ENCODE data around the gene CYP27C1. TPM values are rescaled to one million over a fixed set of nuclear protein-coding genes. Genes with fewer than 3 reads are reported as not detected.

The CYP27C1 gene
- total and polyA plus RNA-seq, 10 of the 15 experiments (the other 5 are each of a cell fraction or from before 2014, with no cell fraction given), result not detected

GRCh38 chr2:127231130-127231865 is 11.2 kb upstream of the CYP27C1 start (continued):
- no peak for TF ChIP-seq IRF5 (IDR thresholded peaks at IDR 0.05; ENCODE audit: borderline replicate concordance)
- no peak for TF ChIP-seq FOS (IDR thresholded peaks at IDR 0.05; ENCODE audit: borderline replicate concordance, extremely low read depth, insufficient read length)
- TF ChIP-seq EZH2 (IDR thresholded peaks at IDR 0.05; ENCODE audit: borderline replicate concordance, control insufficient read depth, low read depth, low read length), result no peak
- TF ChIP-seq CEBPB (IDR thresholded peaks at IDR 0.05; ENCODE audit: borderline replicate concordance in 1 of 2, low read depth in 2 of 2, low read length in 2 of 2), result no peak
- no peak for TF ChIP-seq CBX3 (IDR thresholded peaks at IDR 0.05; ENCODE audit: borderline replicate concordance, low read depth)
- TF ChIP-seq FOXK2 (IDR thresholded peaks at IDR 0.05), result no peak
- no peak for TF ChIP-seq BMI1 (IDR thresholded peaks at IDR 0.05; ENCODE audit: borderline replicate concordance)
- TF ChIP-seq ZZZ3 (IDR thresholded peaks at IDR 0.05; ENCODE audit: control insufficient read depth, insufficient read length, low read depth), result no peak
- TF ChIP-seq NFIC (IDR thresholded peaks at IDR 0.05; ENCODE audit: low read depth, low read length), result no peak

- intact Hi-C loops (cut with micrococcal nuclease; ENCODE audit: unreplicated experiment) (no loop called here), in situ Hi-C loops (cut with MboI) (no loop called here)
- no peak for ATAC-seq
- Histone ChIP-seq H2AFZ (ENCODE audit: control insufficient read depth, low read depth, low read length) (no peak overlapping the region), H3K4me2 (ENCODE audit: control insufficient read depth, insufficient read depth) (no peak overlapping the region), H3K27me3 (replicated peaks in 1 of 2; ENCODE audit: control insufficient read depth in 2 of 2, insufficient read depth in 2 of 2, low read length in 1 of 2) (no peaks in the 10 kb centered on the region), H4K20me1 (ENCODE audit: control insufficient read depth, insufficient read depth) (no peaks in the 10 kb centered on the region), H3K4me1 (ENCODE audit: control insufficient read depth, insufficient read depth, low read length) (no peaks in the 10 kb centered on the region), H3K27ac (ENCODE audit: control insufficient read depth, insufficient read depth) (no peak overlapping the region), H3K36me3 (ENCODE audit: control insufficient read depth in 2 of 2, insufficient read depth in 2 of 2, low read length in 1 of 2) (no peaks in the 10 kb centered on the region), H3K9ac (ENCODE audit: control insufficient read depth, insufficient read depth, low read length) (no peak overlapping the region), H3K79me2 (ENCODE audit: control insufficient read depth, insufficient read depth, low read length) (no peaks in the 10 kb centered on the region), H3K9me3 (replicated peaks; ENCODE audit: control insufficient read depth, insufficient read depth, low read length) (no peaks in the 10 kb centered on the region), H3K4me3 (no peak overlapping the region)
- ChIA-PET CTCF (no interaction called here), POLR2A (no interaction called here), SMC1A (ENCODE audit: uncharacterized antibody, unreplicated experiment) (no interaction called here), RAD21 (ENCODE audit: unreplicated experiment) (no interaction called here)
- no TSS peak for BruUV-seq (replicated peaks)
- WGBS (ENCODE audit: insufficient coverage, insufficient replicate concordance, low lambda C conversion rate, missing lambda C conversion rate), result 59% methylated on average over 4 of the region's 4 CpGs
- FAIRE-seq, result no peak
- DNase-seq (ENCODE audit: low read depth, low spot score), result no peak
- no peak for TF ChIP-seq POLR2AphosphoS2 (IDR thresholded peaks at IDR 0.05; ENCODE audit: low read depth, low read length)
- TF ChIP-seq MLLT1 (IDR thresholded peaks at IDR 0.05), result no peak
- TF ChIP-seq SRF (IDR thresholded peaks at IDR 0.05; ENCODE audit: low read depth in 2 of 2, low read length in 2 of 2), result no peak
- TF ChIP-seq HDAC6 (IDR thresholded peaks at IDR 0.05; ENCODE audit: unreplicated experiment), result no peak
- TF ChIP-seq REST (IDR thresholded peaks at IDR 0.05; ENCODE audit: low read depth, low read length), result no peak
- no peak for TF ChIP-seq ATF7 (IDR thresholded peaks at IDR 0.05; ENCODE audit: low read depth)
- no peak for TF ChIP-seq FOXK2 (IDR thresholded peaks at IDR 0.05)
- TF ChIP-seq MEF2A (IDR thresholded peaks at IDR 0.05; ENCODE audit: insufficient read depth, low read depth, low read length), result no peak
- TF ChIP-seq PML (IDR thresholded peaks at IDR 0.05; ENCODE audit: low read length), result no peak
Observed at GRCh38 chr2:127229555-127229954, 9.5 kb upstream of the CYP27C1 start.
